8988T (cell line): ENCODE measurements around the gene SOX10.

ENCODE experiments used
- DNase-seq: peaks from one replicate; pipeline ENCODE4 v3.0.0; 2011

The SOX10 gene

GRCh38 chr22:37983860-37984791 is at the start of gene SOX10:
SOX10 (minus strand) TSS chr22:37984555; CDS start chr22:37983784, 771 bp downstream.
- DNase-seq: no peak

- DNase-seq: no peak
Measured at GRCh38 chr22:38033522-38034277, 49.3 kb upstream of the SOX10 start.

- no peak for DNase-seq
Measured at GRCh38 chr22:38032681-38033521, 48.5 kb upstream of the SOX10 start.

GRCh38 chr22:38031491-38031890 is 47.1 kb upstream of the SOX10 start:
- no peak for DNase-seq

- DNase-seq: no peak
Measured at GRCh38 chr22:38030311-38031133, 46.2 kb upstream of the SOX10 start.

- DNase-seq: no peak
Measured at GRCh38 chr22:38029901-38030300, 45.5 kb upstream of the SOX10 start.

GRCh38 chr22:38029370-38029769 is 45.0 kb upstream of the SOX10 start:
- no peak for DNase-seq

- DNase-seq: no peak
Measured at GRCh38 chr22:38028344-38029130, 44.2 kb upstream of the SOX10 start.

GRCh38 chr22:38027487-38027886 is 43.1 kb upstream of the SOX10 start:
- DNase-seq: no peak

- no peak for DNase-seq
Measured at GRCh38 chr22:38026130-38027111, 42.1 kb upstream of the SOX10 start.

- DNase-seq: no peak
Measured at GRCh38 chr22:38025514-38025913, 41.2 kb upstream of the SOX10 start.

- no peak for DNase-seq
Measured at GRCh38 chr22:38023045-38023444, 38.7 kb upstream of the SOX10 start.

GRCh38 chr22:38021206-38021605 is 36.9 kb upstream of the SOX10 start:
- DNase-seq: no peak

GRCh38 chr22:38018938-38019827 is 34.8 kb upstream of the SOX10 start:
- DNase-seq: no peak

GRCh38 chr22:38017939-38018885 is 33.9 kb upstream of the SOX10 start:
- no peak for DNase-seq

- no peak for DNase-seq
Measured at GRCh38 chr22:38017272-38017920, 33.0 kb upstream of the SOX10 start.
